GM18909 (cell line): Measurements from ENCODE around the gene ZIM2.

Experiments
- ATAC-seq: cut with Tn5 transposase; IDR thresholded peaks from one replicate; pipeline ENCODE4 v1.9.1; 2021; ENCODE audit warnings: mild to moderate bottlenecking; ENCODE audit not compliant: unreplicated experiment, poor library complexity

ZIM2 gene

DNA sequence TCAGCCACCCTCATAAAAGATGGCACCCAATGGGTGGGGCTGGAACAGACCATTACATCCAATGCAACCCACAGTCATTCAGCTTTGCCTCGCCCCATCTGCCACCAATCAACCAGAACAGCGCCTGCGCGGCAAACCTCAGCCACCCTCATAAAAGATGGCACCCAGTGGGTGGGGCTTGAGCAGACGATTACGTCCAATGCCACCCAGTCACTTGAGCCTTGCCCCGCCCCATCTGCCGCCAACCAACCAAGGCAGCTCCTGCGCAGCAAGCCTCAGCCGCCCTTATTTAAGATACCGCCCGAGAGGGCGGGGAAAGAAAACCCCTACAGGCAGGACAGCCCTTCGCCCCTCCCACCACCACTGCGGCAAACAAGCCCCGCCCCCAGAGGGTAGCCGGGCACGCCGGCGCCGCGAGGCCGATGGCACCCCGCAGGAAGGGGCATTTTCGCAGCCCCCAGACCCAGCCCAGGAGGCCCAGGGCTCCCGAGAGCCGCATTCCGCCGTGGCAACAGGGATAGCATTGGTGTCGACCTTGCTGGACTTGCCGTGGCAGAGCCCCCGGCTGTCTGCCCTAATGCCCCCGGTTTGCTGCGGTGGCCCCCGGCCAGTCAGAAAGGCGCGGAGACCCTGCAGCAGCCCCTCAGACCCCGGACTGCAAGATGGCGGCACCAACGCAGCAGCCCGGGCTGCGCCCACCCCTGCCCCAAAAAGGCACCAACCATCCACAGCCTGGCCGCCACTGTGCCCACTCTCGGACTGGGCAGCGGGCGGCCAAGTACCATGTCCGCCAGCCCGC is 675 bp downstream of the ZIM2 start:
- ATAC-seq, result no peak

DNA sequence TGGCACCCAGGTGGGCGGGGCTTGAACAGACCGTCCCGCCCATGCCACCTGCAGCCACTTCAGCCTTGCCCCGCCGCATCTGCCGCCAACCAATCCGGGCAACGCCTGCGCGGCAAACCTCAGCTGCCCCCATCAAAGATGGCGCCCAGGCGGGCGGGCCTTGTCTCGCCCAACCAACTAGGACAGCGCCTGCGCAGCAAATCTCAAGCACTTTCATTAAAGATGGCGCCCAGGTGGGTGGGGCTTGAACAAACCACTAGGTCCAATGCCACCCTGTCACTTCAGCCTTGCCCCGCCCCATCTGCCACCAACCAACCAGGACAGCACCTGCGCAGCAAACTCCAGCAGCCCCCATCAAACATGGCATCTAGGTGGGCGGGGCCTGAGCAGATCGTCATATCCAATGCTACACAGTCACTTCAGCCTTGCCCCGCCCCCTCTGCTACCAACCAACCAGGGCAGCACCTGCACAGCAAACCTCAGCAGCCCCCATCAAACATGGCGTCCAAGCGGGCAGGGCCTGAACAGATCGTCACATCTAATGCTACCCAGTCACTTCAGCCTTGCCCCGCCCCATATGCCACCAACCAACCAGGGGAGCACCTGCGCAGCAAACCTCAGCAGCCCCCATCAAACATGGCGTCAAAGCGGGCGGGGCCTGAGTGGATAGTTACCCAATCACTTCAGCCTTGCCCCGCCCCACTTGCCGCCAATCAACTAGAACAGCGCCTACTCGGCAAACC is 1.4 kb downstream of the ZIM2 start:
- no peak for ATAC-seq

DNA sequence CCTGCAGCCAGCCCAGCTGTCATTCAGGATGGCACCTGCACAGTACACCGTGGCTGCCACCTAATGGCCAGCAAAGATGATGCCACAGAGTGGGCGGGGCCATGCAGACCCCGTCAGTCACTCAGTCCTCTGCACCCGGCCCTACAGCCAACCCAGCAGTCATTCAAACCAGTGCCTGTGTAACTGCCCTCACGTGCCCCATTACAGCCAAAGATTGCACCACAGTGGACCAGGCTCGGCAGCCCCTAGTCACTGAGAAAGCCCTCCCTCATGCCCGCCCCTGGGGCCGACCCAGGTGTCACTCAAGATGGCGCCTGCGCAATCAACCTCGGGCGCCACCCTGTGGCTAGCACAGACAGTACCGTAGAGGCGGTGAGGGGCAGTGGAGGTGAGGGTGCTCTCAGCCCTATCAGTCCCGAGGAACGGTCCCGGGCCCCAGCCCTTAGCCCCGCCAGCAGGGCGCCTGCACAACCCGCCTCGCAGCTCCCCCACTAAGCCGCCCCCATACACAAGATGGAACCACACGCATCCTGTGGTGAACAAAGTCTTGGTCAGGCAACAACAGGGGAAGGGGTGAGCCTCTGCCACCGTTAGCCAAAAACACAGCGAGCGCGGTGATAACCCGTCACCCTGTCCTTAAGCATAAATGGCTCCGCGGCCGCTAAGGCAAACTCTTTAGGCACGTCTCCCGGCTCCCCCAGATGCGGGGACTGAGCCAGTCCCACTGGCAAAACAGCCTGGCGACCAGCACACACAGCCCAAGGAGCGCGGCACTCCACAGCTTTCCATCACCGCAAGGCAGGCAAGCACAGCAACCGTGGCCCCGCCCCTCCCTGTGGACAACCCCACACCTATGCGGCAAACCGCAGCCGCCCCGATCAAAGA is 2.3 kb downstream of the ZIM2 start:
- no peak for ATAC-seq

DNA sequence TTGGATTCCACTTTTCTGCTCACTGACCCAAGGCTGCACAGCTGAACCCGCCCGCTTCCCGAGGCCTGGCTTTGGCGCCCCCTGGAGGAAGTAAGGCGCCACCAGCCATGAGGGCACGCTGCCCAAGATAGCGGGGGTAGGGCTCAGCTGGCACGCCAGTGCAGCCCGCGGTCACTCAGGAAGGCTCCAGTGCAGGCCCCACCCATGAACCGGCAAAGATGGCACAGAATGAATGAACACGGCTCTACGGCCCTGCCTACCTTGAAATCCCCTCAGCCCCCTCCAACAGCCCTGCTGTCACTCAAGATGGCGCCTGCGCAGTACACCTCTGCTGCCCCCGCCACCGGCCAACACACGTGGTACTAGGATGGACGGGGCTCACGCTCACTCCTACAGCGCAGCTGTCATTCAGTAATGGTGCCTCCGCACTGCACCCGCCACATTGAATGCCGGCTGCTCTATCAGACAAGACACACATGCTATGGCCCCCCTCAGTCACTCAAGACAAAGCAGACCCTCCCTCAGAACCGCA is 3.0 kb downstream of the ZIM2 start:
- ATAC-seq, result no peak

DNA sequence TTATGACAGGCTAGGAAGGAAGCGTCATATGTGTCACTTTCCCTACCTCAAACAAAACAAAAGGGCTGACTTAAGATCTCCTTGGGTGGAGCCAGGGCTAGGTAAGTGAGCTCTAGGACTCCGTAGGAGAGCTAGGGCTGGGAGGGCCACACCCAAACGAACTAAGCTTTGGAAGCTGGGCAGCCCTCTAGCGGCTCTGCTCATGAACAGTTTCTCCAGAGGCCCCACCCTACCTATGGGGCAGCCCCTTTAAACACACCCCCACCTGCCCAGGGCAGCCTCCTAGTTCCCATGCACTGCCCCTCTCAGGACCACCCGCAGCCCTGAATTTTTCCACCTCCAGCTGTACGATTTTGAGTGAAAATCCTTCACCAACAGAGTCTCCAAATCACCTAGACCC is 3.5 kb downstream of the ZIM2 start:
- ATAC-seq, result no peak

DNA sequence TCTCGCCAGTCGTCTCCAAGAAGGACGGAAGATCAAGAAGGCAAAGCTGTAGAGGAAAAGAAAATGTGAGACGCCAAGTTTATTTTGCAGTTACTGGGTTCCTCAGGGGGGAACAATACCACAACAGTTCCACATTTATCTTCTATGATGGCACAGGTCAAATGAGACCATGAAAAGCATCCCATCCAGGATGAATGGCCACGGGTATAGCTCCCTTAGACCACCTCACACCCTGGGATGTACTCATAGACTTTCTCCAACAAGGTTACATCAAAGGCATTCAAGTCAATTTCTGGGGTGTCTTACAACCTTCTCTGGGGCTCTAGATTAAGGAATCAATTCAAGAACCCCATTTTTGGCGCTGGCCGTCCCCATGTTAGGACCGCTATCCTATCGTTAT is 4.5 kb downstream of the ZIM2 start:
- no peak for ATAC-seq

DNA sequence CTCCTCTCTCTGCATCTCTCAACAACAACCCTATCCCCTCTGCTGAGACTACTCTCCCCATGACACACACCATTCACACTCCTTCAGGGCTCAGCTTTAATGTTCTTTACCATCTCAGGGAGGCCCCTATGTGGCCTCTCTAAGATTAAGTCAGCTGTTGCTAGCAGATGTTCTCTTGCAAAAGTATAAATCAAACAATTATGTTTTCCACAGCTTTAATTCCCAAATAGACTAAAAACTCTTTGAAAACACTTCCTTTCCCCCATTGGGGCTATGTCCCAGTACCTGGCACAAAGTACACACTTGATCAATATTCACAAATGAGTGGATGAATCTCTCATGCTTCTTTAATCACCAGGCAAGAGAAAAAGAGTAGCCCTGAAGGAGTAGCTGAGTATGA is 5.1 kb downstream of the ZIM2 start:
- no peak for ATAC-seq

DNA sequence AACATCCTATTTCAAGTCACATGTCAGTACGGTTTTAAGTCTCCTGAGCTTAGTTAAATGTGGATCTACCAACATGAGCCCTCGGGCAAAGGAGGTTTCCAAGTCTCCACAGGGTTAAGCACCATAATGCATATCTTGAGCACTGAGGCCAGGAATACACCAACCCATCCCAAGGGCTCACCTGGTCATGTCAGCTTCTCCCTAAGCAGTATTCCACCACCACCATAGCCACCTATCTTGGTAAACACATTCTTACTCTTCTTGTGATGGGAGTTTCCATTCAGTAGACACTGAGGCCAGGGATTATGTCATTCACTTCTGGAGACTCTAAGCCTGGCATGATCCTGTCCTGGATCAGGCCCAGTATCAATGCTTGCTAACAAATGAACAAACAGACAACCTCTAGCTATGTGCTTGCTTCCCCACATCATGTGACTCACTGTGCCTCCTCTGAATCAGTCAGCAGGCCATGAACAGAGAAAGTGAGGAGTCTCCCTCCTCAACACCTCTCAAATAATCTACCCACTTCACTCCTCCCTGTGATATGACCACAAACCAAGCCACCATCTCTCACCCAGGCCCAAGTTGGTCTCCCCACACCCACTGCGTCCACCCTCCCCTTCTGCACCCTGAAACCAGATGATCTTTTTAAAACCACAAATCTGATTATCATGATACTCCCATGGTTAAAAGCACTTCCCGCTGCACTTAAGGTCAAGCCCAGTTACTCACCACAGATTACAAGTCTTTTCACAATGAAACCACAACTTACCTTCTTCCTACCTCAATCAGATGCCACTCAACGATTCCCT is 5.8 kb downstream of the ZIM2 start:
- no peak for ATAC-seq

DNA sequence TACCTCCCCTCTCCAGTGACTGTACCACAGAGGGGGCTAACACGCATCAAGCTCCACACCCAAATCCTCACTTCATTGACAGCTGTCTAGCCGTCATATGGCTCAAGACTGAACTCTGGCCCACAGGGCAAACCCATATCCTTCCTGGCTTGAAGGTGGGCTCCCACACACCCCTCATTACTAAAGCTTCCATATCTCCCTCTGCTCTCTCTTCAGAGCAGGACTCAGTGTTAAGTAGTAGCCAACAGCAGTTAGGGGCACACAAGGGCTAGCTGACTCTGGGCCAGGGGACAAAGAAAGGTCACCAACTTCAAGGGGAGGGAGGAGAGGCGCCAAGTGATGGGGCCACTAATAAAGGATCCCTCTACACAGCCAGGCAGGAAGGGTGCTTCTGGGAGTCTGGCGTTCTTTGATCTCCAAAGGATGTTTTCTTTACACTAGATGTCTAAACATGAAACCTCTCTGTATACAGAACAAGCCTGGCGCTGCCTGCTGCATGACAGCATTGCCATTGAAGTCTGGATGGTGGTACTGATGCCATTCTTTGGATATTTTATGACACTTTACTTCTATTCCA is 8.1 kb downstream of the ZIM2 start:
- ATAC-seq, result no peak

DNA sequence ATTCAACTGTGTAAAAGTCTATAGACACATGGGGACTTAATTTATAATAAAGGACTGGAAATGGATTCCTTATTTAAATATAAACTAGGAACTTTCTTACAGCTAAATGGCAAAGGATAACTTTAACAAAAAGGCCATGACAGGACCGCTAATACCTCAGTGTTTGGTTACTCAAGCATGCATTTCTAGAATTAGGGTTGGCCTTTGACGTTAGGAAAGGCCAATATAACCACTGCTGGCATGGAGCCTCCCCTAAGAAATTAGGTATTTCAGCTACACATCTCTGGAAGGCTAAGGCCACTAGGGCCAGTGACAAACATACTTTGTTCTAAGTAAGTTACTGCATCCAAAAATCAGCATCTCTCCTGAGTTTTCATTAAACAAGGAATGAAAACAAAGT is 9.3 kb downstream of the ZIM2 start:
- no peak for ATAC-seq

DNA sequence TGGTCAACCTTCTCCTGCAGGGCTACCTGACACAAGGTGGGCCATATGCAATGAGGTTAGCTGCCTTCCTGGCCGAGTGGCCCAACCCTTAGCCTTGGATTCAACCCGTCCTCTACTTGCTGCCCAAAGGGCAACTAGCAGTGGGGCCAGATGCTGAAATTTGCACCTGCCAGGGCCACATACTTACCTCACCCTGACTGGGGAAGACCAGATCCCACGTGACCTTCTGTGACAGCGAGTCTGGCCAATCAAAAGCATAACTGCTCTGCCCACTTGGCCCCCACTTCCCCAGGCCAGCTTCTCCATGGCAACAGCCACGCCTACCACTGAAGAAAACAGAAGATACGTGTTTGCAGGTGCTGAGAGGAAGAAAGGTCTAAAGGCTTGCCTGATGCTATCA is 10.9 kb downstream of the ZIM2 start:
- no peak for ATAC-seq

DNA sequence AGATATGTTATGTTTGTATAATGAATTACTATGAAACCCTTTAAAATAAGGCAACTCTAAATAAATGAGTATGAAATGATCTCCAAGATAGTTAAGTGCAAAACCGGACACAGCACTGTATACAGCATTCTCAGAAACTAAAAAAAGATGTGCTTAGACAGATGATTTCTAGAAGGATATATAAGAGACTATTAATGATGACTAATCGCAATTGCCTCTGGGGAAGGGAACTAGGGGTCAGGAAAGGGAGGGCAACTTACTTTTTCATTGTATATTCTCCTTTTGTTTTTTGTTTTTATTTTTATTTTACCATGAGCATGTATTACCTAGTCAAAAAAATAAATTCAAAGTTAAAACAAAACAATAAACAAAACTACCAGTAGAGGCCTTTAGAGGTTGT is 12.8 kb downstream of the ZIM2 start:
- ATAC-seq, result no peak

DNA sequence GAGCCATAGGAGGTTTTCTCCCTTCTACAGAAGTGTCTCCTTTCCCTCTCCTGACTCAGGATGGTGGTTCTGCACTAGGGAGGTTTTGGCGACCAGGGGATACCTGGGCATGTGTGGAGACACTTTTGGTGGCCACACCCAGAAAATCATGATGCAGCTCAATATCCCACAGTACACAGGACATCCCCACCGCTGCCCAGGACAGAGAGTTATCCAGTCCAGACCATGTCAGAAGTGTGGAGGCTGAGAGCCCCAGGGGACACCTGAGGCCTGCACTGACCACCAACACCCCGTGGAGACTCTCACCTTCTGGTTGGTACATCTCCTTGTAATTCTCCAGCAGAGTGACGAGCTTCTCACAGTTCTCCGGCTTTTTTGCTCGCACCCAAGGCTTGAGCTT is 16.6 kb downstream of the ZIM2 start:
- ATAC-seq, result no peak

DNA sequence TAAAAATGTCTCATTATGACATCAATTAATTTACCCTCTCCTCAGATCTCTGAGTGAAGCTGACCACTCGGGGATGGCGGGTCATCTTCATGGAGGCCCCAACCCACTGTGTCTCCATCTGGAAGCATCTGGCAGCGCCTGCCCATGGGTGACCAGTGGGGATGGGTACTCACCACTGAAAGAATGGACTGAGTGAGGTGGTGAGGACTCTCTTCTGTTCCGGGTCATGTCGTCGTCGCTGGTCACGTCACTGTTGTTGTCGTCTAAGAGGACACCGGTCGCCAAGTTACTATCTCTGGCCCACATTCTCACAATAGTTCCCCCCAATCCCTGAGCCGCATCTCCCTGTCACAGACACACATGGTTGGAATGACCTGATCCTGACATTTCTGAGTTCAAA is 17.1 kb downstream of the ZIM2 start:
- ATAC-seq, result no peak

DNA sequence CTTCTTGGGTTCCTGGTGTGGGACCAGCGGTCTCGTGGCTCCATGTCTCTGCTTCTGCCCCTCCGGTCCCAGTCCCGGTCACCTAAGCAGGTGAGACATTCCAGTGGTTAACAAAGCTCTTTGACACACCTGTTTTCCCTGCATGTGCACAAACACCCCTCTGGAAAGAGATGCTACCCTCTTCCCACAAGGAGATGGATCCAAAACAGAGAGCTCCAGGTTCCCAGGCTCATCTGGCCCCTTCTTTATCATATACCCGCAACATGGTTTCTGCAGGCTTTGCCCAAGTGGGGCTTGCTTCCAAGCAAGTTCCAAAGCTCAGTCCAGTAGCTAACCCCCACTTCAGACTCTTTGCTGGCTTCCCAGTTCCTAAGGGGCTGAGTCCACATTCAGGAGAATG is 17.8 kb downstream of the ZIM2 start:
- no peak for ATAC-seq

DNA sequence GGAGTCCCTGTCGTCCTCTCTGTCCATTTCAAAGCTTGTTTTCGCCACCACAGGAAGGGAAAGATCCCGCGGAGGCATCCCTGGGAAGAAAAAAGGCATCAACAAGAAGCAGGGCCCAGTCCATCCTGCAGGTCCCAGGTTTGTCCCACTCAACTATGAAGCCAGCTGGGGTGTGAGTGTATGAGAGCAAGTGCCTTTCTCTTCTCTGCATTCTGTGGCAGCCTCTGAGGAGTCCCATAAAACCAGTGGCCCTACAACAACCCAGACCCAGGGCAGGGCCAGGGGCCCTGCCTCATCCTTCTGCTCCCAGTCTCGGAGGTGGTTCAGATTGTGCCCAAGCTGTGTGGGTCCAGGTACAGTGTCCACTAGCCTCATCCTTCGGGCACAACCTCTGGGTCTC is 18.9 kb downstream of the ZIM2 start:
- ATAC-seq, result no peak

DNA sequence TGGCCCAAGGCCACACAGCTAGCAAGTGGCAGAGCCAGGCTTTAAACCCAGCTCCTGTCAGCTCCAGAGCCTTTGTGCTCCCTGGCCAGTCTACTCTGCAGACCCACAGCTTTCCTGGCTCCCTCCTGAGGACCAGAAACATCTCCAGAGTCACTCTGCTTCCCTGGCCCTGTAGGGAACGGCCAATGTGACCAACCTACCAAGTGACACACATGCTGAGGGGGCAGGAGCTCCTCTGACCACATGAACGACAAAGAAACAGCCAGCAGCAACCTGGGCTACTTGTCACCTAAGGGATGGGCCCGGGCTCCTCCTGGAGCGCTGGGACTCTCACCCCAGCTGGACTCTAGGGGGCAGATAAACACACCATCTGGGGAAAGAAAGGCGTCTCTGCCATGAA is 19.3 kb downstream of the ZIM2 start:
- no peak for ATAC-seq

DNA sequence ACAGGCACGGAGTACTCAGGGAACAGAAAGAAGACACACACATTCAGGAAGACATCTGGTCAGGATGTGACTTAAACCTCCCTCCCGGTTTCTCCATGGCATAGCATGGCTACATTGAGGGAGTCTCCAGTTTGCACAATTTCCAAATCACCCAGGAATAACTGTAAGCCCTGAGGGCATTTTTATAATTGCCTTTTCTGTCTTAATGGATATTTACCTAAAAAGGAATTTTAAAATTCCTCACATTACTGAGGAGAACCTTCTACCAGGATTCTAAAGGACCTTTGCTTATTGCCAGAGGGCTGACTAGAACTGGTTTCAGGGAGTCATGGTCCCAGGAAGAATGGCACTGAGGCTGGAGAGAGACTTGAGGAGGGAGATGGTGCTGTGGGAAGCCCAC is 21.4 kb downstream of the ZIM2 start:
- ATAC-seq, result no peak

DNA sequence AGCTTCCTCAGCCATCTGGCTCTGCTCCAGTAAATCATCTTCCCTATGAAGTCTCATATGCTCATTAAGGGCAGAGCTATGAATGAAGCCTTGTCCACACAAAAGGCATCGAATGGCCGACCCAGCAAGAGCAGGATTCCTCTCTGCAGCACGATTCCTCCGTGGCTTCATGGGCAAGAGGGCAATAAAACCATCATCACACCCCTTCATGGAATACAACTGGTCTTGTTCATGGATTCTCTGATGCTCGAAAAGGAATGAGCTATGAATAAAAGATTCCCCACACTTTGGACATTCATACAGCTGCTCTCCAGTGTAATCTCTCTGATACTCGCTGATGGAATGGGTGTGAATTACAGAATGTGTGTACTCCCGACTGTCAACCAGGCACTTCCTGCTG is 25.9 kb downstream of the ZIM2 start:
- no peak for ATAC-seq

DNA sequence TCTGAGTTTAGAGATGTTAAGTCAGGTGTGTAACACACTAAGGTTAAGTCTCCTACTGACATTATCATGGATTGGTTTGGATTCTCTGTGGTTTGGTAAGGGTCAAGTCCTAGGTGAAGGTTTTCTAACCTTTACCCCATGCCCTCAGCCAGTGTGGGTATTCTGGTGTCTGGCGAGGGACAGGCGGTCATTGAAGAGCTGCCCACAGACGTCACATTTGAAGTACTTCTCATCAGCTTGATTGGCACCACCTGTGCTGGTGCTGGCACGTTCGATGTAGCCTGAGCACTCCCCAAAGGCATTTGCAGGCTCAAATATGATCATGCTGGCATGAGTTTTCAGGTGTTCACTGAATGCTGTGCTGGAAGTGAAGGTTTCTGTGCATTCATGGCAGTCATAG is 27.0 kb downstream of the ZIM2 start:
- ATAC-seq, result no peak
